ENCODE results near the gene SMIM10L2A. TPM values are rescaled to one million over a fixed set of nuclear protein-coding genes. Genes with fewer than 3 reads are reported as not detected.

SMIM10L2A gene
- total RNA-seq, result 0.16 and 0.21 TPM in 2 replicates

DNA sequence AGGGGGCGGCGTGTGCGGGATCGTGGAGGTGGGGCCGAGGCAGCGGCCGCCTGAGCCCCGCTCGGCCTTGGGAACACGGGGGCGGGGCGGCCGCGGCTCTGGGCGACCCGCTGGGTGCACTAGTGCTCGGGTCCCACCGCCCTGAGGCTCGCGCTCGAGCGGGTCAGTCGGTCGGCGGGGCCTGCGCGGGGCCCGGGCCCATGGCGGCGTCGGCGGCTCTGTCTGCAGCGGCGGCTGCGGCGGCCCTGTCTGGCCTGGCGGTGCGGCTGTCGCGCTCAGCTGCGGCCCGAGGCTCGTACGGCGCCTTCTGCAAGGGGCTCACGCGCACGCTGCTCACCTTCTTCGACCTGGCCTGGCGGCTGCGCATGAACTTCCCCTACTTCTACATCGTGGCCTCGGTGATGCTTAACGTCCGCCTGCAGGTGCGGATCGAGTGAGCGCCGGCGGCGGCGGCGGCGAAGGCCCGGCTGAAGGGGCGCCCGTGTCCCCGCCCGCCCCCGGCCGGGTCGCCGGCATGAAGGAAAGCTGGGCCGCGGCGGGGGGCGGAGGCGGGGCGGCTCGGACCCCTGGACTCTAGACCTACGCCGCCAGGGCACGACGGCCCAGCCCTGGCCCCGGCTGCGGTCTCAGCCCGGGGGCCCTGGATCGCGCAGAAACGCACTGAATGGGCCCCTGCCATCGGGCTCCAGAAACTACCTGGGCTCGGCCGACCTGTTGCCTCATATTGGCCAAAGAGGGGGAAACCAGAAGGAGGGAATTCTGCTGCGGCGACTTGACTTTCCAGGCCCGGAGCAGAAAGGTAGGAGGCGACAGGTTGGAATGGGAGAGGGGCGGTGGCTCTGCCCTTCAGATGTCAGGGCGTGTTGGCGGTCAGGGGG, at the start of gene SMIM10L2A:
Gene SMIM10L2A (plus strand): TSS at position 13 of the 878 bp plus-strand sequence. CDS start 188 bp downstream, at position 201.
- H3K36me3 Mint-ChIP-seq (ENCODE audit: low read depth), result no peaks in the 10 kb centered on the region
- intact Hi-C loops (cut with micrococcal nuclease), result loop anchor here (5.0 kb wide), 2 partner anchors 40 to 125 kb away; no protein-coding TSS in a partner anchor
- peaks cover 26% of the 10 kb centered on the region for H3K27me3 Mint-ChIP-seq (ENCODE audit: low read depth)
- H3K4me1 Mint-ChIP-seq (ENCODE audit: low read depth), result no peaks in the 10 kb centered on the region
- no peak within 1 kb of the TSS for H3K27ac Mint-ChIP-seq
- no peaks in the 10 kb centered on the region for H3K9me3 Mint-ChIP-seq
- H3K4me3 Mint-ChIP-seq (ENCODE audit: low read depth), result peak within 1 kb of the TSS; percentile 26
- DNase-seq (ENCODE audit: low spot score), result no peak

DNA sequence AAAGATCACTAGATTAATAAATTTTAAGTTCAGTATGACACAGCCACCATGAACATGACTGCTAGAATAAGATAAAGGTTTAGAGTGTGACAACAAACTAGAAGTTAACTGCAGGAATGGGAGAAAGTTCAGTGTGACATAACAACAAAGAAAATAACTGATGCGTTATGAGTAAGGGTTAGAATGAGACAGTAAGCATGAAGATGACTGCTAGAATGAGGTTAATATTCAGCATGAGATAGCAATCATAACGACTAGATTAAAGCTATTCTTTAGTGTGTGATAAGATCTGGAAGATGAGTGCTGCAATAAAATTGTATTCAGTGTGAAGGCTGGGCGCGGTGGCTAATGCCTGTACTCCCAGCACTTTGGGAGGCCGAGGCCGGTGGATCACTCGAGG, 48.4 kb upstream of the SMIM10L2A start:
- Mint-ChIP-seq H3K27ac (no peak overlapping the region), H3K4me3 (ENCODE audit: low read depth) (no peak overlapping the region), H3K4me1 (ENCODE audit: low read depth) (peaks cover 14% of the 10 kb centered on the region), H3K36me3 (ENCODE audit: low read depth) (peaks cover 5% of the 10 kb centered on the region), H3K9me3 (peaks cover 11% of the 10 kb centered on the region), H3K27me3 (ENCODE audit: low read depth) (no peaks in the 10 kb centered on the region)
- intact Hi-C loops (cut with micrococcal nuclease), result no loop called here
- no peak for DNase-seq (ENCODE audit: low spot score)

DNA sequence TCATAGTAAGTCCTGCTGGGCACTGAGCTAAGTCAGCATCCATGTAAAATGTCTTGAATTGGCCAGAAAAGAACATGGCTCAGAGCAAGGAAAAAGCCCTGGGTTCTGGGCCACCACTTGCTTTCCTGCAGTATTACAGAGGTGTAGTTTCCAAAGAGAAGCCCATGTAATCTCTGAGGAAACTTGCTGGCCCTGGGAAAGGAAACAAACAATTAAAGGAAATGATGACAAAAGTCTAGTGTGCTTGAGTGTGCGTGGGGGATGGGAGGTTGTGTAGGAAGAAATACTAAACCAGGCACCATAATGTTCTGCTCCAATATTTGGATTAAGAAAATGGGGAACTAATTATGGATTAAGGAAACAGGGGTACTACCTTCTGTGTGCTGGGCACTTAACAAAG, 39.5 kb upstream of the SMIM10L2A start:
- no peak for DNase-seq (ENCODE audit: low spot score)
- Mint-ChIP-seq H3K27me3 (ENCODE audit: low read depth) (no peaks in the 10 kb centered on the region), H3K27ac (no peak overlapping the region), H3K4me3 (ENCODE audit: low read depth) (no peak overlapping the region), H3K36me3 (ENCODE audit: low read depth) (peaks cover 4% of the 10 kb centered on the region), H3K4me1 (ENCODE audit: low read depth) (peaks cover 32% of the 10 kb centered on the region), H3K9me3 (no peaks in the 10 kb centered on the region)
- intact Hi-C loops (cut with micrococcal nuclease), result loop anchor here (5.0 kb wide), 1 partner anchor 40 kb away; the partner anchor contains the start of gene SMIM10L2A

DNA sequence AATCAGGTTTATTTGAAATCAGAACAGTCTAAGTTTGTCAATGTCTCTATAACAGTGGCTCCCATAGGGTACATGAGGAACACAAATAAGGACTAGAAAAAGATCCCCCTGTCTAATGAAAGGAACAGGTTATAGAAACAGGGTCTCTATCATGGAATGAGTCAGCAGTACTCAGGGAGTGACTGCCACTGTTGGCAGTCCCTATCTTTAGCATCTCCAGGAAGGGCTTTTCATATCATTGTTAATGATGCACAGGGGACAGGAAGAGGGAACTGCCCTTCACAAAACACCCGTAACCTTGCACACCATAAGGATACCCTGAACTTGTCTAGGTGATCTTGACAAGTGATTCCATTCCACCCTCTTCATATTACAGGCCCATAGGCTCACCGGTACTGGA, 38.5 kb upstream of the SMIM10L2A start:
- Mint-ChIP-seq H3K4me3 (ENCODE audit: low read depth) (no peak overlapping the region), H3K9me3 (no peaks in the 10 kb centered on the region), H3K4me1 (ENCODE audit: low read depth) (peaks cover 32% of the 10 kb centered on the region), H3K36me3 (ENCODE audit: low read depth) (peaks cover 4% of the 10 kb centered on the region), H3K27me3 (ENCODE audit: low read depth) (no peaks in the 10 kb centered on the region), H3K27ac (no peak overlapping the region)
- intact Hi-C loops (cut with micrococcal nuclease), result loop anchor here (5.0 kb wide), 1 partner anchor 39 kb away; the partner anchor contains the start of gene SMIM10L2A
- DNase-seq (ENCODE audit: low spot score), result no peak

DNA sequence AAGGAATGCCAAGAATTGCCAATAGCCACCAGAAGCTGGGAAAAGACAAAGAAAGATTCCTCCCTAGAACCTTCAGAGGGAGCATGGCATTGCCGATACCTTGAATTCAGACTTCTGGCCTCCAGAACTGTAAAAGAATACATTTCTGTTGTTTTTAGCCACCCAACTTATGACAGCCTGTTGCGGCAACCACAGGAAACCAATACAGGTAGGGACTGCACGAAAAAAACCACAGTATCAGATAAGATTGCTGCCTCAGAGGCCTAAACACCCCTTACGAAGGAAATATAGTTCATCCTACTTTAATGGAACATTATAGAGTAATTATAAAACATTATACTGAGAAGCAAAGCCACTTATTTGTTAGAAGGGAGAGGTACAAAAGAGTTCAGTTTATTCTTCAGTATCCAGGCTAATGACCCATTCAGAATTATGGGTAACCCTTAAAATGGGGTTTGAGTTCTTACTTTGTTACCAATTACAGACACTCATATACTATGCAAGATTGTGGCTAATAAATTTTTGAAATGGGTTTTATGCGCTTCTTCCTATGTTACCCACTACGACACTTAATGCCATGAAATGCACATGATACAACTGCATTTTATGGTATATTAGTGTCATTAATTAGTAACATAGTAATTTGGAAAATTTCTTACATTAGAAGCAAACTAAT, 37.4 kb upstream of the SMIM10L2A start:
- Mint-ChIP-seq H3K27ac (peak overlapping the region; percentile 75), H3K4me1 (ENCODE audit: low read depth) (peaks cover 37% of the 10 kb centered on the region), H3K9me3 (no peaks in the 10 kb centered on the region), H3K36me3 (ENCODE audit: low read depth) (peaks cover 7% of the 10 kb centered on the region), H3K4me3 (ENCODE audit: low read depth) (peak overlapping the region; percentile 37), H3K27me3 (ENCODE audit: low read depth) (no peaks in the 10 kb centered on the region)
- intact Hi-C loops (cut with micrococcal nuclease), result loop anchor here (5.0 kb wide), 1 partner anchor 38 kb away; the partner anchor contains the start of gene SMIM10L2A
- DNase-seq (ENCODE audit: low spot score), result peak; percentile 48

DNA sequence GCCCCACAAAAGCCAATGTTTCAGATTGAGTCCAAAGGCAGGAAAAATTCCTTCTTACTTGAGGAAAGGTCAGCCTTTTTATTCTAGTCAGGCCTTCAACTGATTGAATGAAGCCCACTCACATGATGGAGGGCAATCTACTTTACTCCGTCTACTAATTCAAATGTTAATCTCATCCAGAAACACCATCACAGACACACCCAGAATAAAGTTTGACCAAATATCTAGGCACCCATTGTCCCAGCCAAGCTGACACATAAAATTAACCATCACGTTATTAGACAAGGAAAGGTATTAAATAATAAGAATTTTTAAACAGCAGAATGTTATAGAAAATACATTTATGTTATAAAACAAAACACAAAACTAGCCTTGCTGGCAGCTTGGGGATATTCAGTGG, 32.9 kb upstream of the SMIM10L2A start:
- intact Hi-C loops (cut with micrococcal nuclease), result no loop called here
- DNase-seq (ENCODE audit: low spot score), result no peak
- H3K9me3 Mint-ChIP-seq, result no peaks in the 10 kb centered on the region
- peaks cover 3% of the 10 kb centered on the region for H3K36me3 Mint-ChIP-seq (ENCODE audit: low read depth)
- H3K4me1 Mint-ChIP-seq (ENCODE audit: low read depth), result peaks cover 26% of the 10 kb centered on the region
- H3K27me3 Mint-ChIP-seq (ENCODE audit: low read depth), result peaks cover 2% of the 10 kb centered on the region
- no peak overlapping the region for H3K4me3 Mint-ChIP-seq (ENCODE audit: low read depth)
- no peak overlapping the region for H3K27ac Mint-ChIP-seq

DNA sequence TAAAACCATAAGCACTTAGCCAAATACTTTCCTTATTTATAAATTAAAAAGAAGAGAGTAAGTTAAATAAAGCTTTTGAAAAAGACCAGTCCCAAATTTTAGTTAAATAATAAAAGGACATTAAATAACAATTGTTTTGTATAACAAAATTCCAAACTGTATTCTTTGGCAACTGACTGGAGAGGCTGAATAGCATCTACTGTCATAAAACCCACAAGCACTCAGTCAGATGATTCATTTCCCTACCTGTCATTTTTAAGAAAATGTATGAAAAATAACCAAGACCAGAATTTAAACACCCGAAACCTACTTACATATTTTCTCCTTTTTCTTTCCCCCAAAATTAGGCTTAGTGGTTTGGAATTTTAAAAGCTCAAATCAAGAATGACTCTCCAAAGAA, 32.5 kb upstream of the SMIM10L2A start:
- DNase-seq (ENCODE audit: low spot score), result no peak
- Mint-ChIP-seq H3K27me3 (ENCODE audit: low read depth) (peaks cover 2% of the 10 kb centered on the region), H3K9me3 (no peaks in the 10 kb centered on the region), H3K4me3 (ENCODE audit: low read depth) (no peak overlapping the region), H3K4me1 (ENCODE audit: low read depth) (peaks cover 23% of the 10 kb centered on the region), H3K36me3 (ENCODE audit: low read depth) (peaks cover 3% of the 10 kb centered on the region), H3K27ac (peak overlapping the region; percentile 21)
- intact Hi-C loops (cut with micrococcal nuclease), result no loop called here

DNA sequence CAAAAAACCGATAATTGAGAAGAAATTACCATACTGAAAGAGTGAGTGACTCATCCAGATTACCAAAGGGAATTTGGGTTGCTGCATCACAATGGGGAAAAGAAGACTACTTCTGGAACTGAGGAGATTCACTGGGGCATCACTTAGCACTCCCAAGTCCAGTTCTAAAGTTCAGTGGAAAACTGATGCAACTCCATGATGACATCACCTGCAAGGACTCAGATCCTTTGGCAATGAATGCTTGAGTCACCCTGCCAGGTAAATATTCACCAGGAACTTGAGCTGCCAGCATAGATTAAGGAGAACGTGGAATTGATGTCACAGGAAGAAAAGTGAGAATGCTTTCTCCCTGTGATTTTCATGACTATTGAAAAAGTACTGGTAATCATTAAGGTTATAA, 32.0 kb upstream of the SMIM10L2A start:
- intact Hi-C loops (cut with micrococcal nuclease), result no loop called here
- DNase-seq (ENCODE audit: low spot score), result no peak
- H3K9me3 Mint-ChIP-seq, result no peaks in the 10 kb centered on the region
- peaks cover 22% of the 10 kb centered on the region for H3K4me1 Mint-ChIP-seq (ENCODE audit: low read depth)
- H3K4me3 Mint-ChIP-seq (ENCODE audit: low read depth), result no peak overlapping the region
- H3K27ac Mint-ChIP-seq, result peak overlapping the region; percentile 21
- H3K36me3 Mint-ChIP-seq (ENCODE audit: low read depth), result peaks cover 3% of the 10 kb centered on the region
- H3K27me3 Mint-ChIP-seq (ENCODE audit: low read depth), result peaks cover 2% of the 10 kb centered on the region

DNA sequence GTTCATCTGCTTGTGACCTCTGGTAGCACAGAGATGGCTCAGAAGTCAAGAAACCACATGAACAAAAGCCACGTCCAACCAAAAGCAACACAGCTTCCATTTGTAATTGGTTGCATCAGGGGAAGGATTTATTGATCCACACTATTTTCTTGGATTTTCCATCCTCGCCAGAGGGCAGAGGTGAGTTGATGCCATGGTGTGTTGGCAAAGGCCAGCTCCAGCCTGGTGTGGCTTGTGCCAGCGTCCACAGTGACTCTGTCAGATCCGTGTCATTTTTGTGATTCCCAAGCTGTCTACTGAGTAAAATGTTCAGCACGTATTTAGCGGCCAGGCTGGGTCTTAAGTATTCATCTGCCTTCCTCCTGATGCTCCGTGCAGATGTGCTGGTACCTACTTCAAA, 30.0 kb upstream of the SMIM10L2A start:
- Mint-ChIP-seq H3K9me3 (no peaks in the 10 kb centered on the region), H3K27me3 (ENCODE audit: low read depth) (peaks cover 2% of the 10 kb centered on the region), H3K4me3 (ENCODE audit: low read depth) (no peak overlapping the region), H3K36me3 (ENCODE audit: low read depth) (peaks cover 3% of the 10 kb centered on the region), H3K4me1 (ENCODE audit: low read depth) (peaks cover 18% of the 10 kb centered on the region), H3K27ac (no peak overlapping the region)
- DNase-seq (ENCODE audit: low spot score), result no peak
- intact Hi-C loops (cut with micrococcal nuclease), result no loop called here

DNA sequence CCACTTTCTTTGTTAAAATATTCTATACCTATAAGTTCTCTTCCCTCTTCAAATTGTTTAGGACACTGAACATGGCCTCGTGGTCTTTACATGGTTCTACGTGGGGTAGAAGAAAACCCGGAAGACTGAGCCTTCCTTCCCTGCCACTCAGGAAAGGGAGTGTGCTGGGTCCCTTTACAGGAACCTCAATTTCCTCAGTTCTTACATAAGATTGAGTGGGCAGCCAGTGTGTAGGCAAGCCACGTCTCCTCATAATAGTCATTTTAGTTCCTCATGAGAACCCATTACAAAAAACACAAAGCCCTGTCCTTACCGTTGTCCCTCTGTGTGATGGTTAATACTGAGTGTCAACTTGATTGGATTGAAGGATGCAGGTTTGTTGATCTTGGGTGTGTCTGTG, 28.7 kb upstream of the SMIM10L2A start:
- Mint-ChIP-seq H3K4me1 (ENCODE audit: low read depth) (peaks cover 18% of the 10 kb centered on the region), H3K9me3 (no peaks in the 10 kb centered on the region), H3K27me3 (ENCODE audit: low read depth) (peaks cover 2% of the 10 kb centered on the region), H3K27ac (no peak overlapping the region), H3K36me3 (ENCODE audit: low read depth) (peaks cover 3% of the 10 kb centered on the region), H3K4me3 (ENCODE audit: low read depth) (no peak overlapping the region)
- intact Hi-C loops (cut with micrococcal nuclease), result no loop called here
- DNase-seq (ENCODE audit: low spot score), result no peak

DNA sequence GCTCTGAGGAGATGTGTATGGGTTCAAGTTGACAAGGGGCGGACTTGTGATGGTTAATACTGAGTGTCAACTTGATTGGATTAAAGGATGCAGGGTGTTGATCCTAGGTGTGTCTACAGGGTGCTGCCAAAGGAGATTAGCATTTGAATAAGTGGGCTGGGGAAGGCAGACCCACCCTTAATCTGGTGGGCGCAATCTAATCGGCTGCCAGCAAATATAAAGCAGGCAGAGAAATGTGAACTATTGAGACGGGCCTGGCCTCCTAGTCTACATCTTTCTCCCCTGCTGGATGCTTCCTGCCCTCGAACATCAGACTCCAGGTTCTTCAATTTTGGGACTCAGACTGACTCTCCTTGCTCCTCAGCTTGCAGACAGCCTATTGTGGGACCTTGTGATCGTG, 26.7 kb upstream of the SMIM10L2A start:
- intact Hi-C loops (cut with micrococcal nuclease), result no loop called here
- H3K27ac Mint-ChIP-seq, result no peak overlapping the region
- no peaks in the 10 kb centered on the region for H3K36me3 Mint-ChIP-seq (ENCODE audit: low read depth)
- H3K4me1 Mint-ChIP-seq (ENCODE audit: low read depth), result peaks cover 6% of the 10 kb centered on the region
- H3K9me3 Mint-ChIP-seq, result no peaks in the 10 kb centered on the region
- H3K4me3 Mint-ChIP-seq (ENCODE audit: low read depth), result no peak overlapping the region
- peaks cover 2% of the 10 kb centered on the region for H3K27me3 Mint-ChIP-seq (ENCODE audit: low read depth)
- no peak for DNase-seq (ENCODE audit: low spot score)

DNA sequence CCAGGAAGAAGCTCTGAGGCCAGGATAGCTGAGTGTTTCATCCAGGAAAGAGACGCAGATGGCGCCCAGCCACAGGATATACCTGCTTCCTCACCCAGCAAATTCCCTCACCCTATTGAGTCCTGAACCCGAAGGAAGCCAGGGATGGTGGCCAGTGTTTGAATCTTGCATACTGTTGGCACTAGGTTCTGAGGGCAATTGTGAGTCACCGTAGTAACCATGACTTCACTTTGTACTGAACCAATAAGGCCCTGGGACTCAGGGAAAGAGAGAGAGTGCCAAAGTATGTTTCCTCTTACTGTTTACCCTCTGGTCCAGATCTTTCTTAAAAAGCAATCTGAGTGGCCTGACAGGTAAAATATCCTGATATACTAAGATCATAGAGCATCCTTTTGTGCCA, 25.6 kb upstream of the SMIM10L2A start:
- Mint-ChIP-seq H3K36me3 (ENCODE audit: low read depth) (no peaks in the 10 kb centered on the region), H3K4me3 (ENCODE audit: low read depth) (no peak overlapping the region), H3K4me1 (ENCODE audit: low read depth) (no peaks in the 10 kb centered on the region), H3K9me3 (no peaks in the 10 kb centered on the region), H3K27ac (no peak overlapping the region), H3K27me3 (ENCODE audit: low read depth) (peaks cover 2% of the 10 kb centered on the region)
- intact Hi-C loops (cut with micrococcal nuclease), result no loop called here
- DNase-seq (ENCODE audit: low spot score), result no peak

DNA sequence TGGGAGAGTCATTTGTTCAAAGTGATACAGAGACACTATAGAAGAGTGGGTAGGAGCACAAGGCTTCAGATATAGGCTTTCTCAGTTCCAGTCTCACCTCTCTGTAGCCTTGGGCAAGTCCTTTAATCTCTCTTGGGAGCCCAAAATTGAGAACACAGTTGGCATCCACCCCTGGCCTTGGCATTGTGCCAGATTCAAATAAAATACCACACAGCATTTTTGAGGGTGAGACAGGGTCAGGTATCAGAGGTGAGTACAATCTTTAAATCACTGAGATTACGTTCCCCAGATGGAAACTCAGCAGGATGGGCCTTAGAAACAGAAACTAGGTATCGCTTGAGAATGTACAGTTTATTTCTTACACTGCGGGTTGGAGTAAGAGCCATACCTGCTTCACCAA, 25.2 kb upstream of the SMIM10L2A start:
- no peak overlapping the region for H3K4me3 Mint-ChIP-seq (ENCODE audit: low read depth)
- H3K27me3 Mint-ChIP-seq (ENCODE audit: low read depth), result no peaks in the 10 kb centered on the region
- H3K9me3 Mint-ChIP-seq, result no peaks in the 10 kb centered on the region
- H3K4me1 Mint-ChIP-seq (ENCODE audit: low read depth), result no peaks in the 10 kb centered on the region
- H3K36me3 Mint-ChIP-seq (ENCODE audit: low read depth), result no peaks in the 10 kb centered on the region
- no peak for DNase-seq (ENCODE audit: low spot score)
- H3K27ac Mint-ChIP-seq, result no peak overlapping the region
- intact Hi-C loops (cut with micrococcal nuclease), result no loop called here
